ENCODE results near the gene TMEM190. TPM values are rescaled to one million over a fixed set of nuclear protein-coding genes. Genes with fewer than 3 reads are reported as not detected.
A peak's percentile ranks its signal among the peaks of the same experiment; 100 is the strongest.

The TMEM190 gene
- total RNA-seq, 3 donors from 2014 or later: not detected

GRCh38 chr19:55370305-55370988 is 6.2 kb upstream of the TMEM190 start, which contains the start of gene IL11:
Gene IL11, minus strand, starts transcription at chr19:55370463. Its CDS starts 153 bp downstream, at chr19:55370310.
- H3K27me3 ChIP-seq: peaks cover 16 to 62% of the 10 kb centered on the region in 2 donors
- intact Hi-C loops (cut with DNase I; ENCODE audit: low total_unique reads): no loop called here
- H3K36me3 ChIP-seq: no peaks in the 10 kb centered on the region
- peak within 1 kb of the TSS; percentile 9 to 64 (median 45) for H3K4me3 ChIP-seq
- TF ChIP-seq POLR2AphosphoS5 (IDR thresholded peaks at IDR 0.05) (no peak), POLR2A (IDR thresholded peaks at IDR 0.05) (no peak)
- H3K9me3 ChIP-seq: no peaks in the 10 kb centered on the region
- DNase-seq (ENCODE audit: low spot score in 2 of 2): no peak
- peaks cover 4 to 6% of the 10 kb centered on the region in 2 donors for H3K4me1 ChIP-seq
- peak within 1 kb of the TSS in 1 of 2 donors; percentile 2 for H3K27ac ChIP-seq

GRCh38 chr19:55372316-55373081 is 4.1 kb upstream of the TMEM190 start:
- Histone ChIP-seq H3K4me3 (no peak overlapping the region), H3K27ac (no peak overlapping the region), H3K4me1 (peaks cover 4 to 6% of the 10 kb centered on the region in 2 donors), H3K27me3 (peaks cover 16 to 62% of the 10 kb centered on the region in 2 donors), H3K36me3 (no peaks in the 10 kb centered on the region), H3K9me3 (no peaks in the 10 kb centered on the region)
- intact Hi-C loops (cut with DNase I; ENCODE audit: low total_unique reads): no loop called here
- DNase-seq (ENCODE audit: low spot score in 2 of 2): no peak
- TF ChIP-seq CTCF (IDR thresholded peaks at IDR 0.05): no peak
- no peak for TF ChIP-seq POLR2A (IDR thresholded peaks at IDR 0.05)
- no peak for TF ChIP-seq POLR2AphosphoS5 (IDR thresholded peaks at IDR 0.05)

GRCh38 chr19:55373306-55373992 is 3.2 kb upstream of the TMEM190 start:
- DNase-seq (ENCODE audit: low spot score in 2 of 2): no peak
- TF ChIP-seq CTCF (IDR thresholded peaks at IDR 0.05) (no peak), POLR2A (IDR thresholded peaks at IDR 0.05) (no peak), POLR2AphosphoS5 (IDR thresholded peaks at IDR 0.05) (no peak)
- no peaks in the 10 kb centered on the region for H3K36me3 ChIP-seq
- no peak overlapping the region for H3K27ac ChIP-seq
- intact Hi-C loops (cut with DNase I; ENCODE audit: low total_unique reads): no loop called here
- no peak overlapping the region for H3K4me3 ChIP-seq
- peaks cover 4 to 6% of the 10 kb centered on the region in 2 donors for H3K4me1 ChIP-seq
- H3K27me3 ChIP-seq: peaks cover 12 to 56% of the 10 kb centered on the region in 2 donors
- H3K9me3 ChIP-seq: no peaks in the 10 kb centered on the region

GRCh38 chr19:55373993-55374757 is 2.5 kb upstream of the TMEM190 start:
- intact Hi-C loops (cut with DNase I; ENCODE audit: low total_unique reads): no loop called here
- Histone ChIP-seq H3K4me3 (peak overlapping the region in 1 of 3 donors; percentile 50), H3K36me3 (no peaks in the 10 kb centered on the region), H3K27me3 (peaks cover 7 to 49% of the 10 kb centered on the region in 2 donors), H3K4me1 (peaks cover under 1 to 6% of the 10 kb centered on the region in 2 donors), H3K9me3 (no peaks in the 10 kb centered on the region), H3K27ac (peak overlapping the region in 1 of 2 donors; percentile 4)
- TF ChIP-seq POLR2AphosphoS5 (IDR thresholded peaks at IDR 0.05): no peak
- no peak for TF ChIP-seq POLR2A (IDR thresholded peaks at IDR 0.05)
- TF ChIP-seq CTCF (IDR thresholded peaks at IDR 0.05): no peak
- no peak for DNase-seq (ENCODE audit: low spot score in 2 of 2)
